Amniotic stem cell (primary cell): Measurements from ENCODE around the gene ARPC1A.
"Not testable (repeated sequence)": the region's sequence is repeated elsewhere in the genome, so short reads cannot be mapped to it uniquely, and the experiment has no call there.

Experiments used
- DNase-seq: peaks from one replicate; lab custom pipeline; 2025; lab: John Stamatoyannopoulos, UW

ARPC1A gene

DNA sequence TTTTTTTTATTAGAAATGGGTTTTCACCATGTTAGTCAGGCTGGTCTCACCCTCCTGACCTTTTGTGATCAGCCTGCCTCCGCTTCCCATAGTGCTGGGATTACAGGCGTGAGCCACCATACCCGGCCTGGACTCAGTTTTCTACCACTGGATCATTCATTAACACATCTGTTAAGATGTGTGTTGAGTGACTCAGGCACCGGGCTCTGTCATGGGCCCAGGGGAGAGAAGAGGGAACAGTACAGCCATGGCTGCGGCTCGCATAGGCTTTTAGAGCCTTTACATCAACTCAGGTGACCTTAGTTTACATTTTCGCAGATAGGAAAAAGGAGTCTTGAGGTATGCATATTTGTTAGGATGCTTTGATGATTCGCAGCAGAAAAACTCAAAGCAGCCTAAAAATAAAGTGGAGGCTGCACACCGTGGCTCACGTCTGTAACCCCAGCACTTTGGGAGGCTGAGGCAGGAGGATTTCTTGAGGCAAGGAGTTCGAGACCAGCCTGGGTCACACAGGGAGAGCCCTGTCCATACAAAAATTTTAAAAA is 45.8 kb downstream of the ARPC1A start:
- DNase-seq = no peak

DNA sequence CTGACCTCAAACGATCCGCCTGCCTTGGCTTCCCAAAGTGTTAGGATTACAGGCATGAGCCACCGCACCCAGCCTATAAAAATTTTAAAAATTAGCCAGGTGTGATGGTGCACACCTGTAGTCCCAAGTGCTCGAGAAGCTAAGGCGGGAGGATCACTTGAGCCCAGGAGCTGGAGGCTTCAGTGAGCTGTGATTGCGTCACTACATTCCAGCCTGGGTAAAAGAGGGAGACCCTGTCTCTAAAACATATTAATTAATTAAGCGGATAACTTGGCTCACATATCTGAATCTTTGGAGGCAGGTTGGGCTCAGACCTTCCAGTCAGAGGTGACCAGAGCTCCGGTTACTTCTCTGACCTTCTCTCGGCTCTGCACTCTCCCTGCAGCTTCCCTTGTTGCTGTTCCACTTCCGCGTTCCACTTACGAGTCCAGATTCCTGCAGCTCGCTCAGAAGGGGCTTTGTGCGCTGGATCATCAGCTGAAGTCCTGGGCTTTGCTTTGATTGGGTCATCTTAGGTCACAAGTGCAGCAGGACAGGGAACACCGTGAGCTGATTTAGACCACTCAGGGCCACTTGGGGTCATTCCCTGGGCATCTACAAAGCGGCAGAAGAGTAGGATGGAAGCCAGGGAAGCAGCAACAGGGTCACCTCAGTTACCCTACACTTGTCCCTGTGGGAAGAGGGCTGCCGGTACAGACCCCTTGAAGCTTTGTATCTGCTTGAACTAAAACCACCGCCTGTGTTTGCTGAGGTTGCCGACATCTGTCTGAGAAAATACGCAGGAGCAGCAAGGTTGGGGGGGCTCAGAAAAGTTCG is 46.8 kb downstream of the ARPC1A start:
- no peak for DNase-seq

GRCh38 chr7:99373091-99374066 is 47.7 kb downstream of the ARPC1A start:
- no peak for DNase-seq

DNA sequence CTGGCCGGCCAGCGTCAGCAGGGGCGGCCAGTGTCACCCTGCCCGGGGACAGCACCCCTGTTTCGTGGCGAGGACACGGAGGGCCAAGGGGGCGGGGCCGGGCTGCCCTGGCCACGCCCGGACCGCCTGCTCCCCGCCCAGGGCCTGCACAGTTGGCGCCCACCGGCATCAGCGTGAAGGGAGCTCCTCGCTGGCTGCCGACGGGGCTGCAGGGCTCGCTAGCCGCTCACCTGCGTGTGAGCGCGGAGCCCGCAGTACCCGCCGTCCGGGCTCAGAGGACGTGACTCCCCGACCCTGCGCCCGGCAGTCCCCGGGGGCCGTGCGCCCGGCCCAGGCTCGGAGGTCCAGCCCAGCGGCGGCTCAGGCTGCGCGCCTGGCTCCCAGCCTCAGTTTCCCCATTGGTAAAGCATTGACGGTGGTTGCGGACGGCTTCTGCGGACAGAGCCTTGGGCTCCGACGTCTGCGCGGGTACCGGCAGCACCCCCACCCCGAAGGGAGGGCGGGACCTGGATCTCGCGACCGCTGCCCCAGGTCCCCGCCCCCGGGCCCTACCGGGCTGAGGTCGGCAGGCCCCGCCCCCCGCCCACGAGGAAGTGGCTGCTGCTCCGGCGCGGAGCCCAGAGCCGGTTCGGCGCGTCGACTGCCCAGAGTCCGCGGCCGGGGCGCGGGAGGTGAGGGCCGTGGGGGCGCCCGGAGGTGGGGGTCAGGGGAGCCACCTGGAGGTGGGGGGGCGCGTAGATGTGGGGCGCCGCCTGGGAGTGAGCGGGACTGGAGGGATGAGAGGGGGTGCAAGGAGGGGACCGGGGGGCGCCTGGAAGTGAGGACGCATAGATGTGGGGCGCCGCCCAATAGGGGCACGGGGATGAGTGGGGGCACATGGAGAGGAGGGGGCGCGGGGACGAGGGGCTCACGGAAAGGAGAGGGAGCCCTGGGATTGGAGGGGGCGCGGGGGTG is 48.7 kb downstream of the ARPC1A start, which contains the start of gene ARPC1B:
ARPC1B (plus strand) TSS at position 620 of the 954 bp plus-strand sequence. CDS start 10,985 bp downstream, outside the sequence.
- peak; percentile 14 for DNase-seq

GRCh38 chr7:99375070-99375807 is 49.5 kb downstream of the ARPC1A start:
- DNase-seq = peak; percentile 16

DNA sequence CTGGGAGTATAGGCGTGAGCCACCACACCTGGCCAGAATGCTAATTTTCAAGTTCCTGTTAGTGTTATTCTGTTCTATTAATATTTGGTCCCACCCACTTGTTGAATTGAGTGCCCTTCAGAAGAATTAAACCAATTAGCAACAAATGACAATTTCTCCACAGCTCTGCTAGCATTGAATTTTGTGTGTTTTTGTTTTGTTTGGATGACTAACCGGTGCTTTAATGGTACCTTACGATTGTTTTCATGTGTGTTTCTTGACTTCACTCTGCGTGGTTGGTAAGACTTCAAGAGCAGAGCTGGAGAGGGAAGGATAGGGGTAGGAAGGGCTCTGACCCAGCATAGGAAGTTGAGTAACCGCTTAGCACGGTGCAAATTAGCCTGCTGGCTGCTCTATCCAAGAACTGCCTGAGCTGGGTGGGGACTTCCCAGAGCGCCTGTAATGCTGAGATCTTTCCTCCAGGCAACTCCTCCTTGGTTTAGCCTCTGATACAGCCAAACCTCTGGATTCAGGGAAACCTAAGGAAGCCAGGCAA is 53.4 kb downstream of the ARPC1A start:
- DNase-seq = peak; percentile 60

DNA sequence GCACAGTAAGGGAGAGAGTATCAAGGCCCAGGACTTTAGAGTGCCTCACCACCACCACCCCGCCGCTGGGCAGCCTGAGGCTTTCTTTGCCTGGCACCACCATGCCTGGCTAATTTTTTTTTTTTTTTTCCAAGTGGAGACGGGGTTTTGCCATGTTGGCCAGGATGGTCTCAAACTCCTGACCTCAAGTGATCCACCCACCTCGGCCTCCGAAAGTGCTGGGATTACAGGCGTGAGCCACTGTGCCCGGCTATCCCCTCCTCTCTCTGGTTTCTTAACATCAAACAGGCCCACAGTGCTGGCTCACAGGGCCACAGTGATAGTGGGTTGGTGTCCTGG is 54.0 kb downstream of the ARPC1A start:
- not testable (repeated sequence) for DNase-seq

GRCh38 chr7:99380032-99380822 is 54.5 kb downstream of the ARPC1A start:
- no peak for DNase-seq

DNA sequence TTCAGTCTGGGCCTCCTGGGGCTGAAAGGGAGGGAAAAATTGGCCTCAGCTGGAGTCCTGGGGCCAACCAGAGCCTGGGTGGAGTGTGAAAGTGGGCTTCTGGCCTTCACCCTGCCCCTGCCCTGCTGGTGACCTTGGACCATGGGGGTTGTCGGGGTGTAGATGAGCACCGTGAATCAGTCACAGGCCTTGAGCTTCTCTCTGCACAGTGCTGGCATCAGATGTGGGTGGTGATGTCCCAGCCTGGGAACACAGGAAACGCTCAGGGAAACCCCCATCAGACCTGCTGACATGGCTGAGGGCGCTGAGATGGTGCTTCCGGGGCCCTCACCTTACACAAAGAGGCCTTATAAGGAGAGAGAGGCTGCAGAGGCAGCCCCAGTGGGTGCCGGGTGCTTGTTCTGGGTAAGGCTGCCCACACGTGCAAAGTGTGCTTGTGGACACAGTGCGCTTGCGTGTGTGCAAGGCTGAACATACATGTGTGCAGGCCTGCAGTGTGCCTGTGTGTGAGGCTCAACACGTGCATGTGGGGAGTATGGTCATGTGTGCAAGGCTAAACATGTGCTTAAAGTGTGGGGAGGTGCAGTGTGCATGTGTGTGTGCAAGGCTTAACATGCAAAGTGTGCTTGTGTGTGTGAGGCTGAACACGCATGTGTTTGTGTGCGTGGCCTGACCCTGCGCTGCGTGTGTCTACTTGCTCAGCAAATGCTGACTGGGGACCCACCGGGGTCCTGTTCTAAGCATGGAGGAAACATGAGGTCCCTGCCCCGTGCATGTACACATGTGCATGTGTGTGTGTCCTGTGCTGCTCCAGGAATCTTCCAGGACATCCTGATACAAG is 55.3 kb downstream of the ARPC1A start:
- DNase-seq = no peak

DNA sequence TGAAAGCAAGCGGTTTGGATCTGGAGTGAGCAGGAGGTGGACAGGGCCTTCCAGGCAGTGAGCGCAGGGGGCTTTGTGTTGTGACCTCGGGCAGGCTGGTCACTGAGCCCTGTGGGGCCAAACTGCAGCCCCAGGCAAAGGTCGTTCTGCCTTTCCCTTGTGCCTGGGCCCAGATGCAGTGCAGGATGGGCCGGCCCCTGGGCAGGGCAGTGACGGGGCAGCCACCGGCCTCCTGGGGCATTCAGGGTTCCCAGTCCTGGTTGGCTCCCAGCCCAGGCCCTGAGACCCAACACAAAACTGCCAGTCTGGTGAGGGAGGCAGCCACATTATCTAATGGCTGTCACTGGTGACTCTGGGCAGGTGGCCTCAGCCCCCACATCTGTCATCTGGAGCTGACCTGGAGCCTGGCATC is 56.0 kb downstream of the ARPC1A start:
- no peak for DNase-seq

- no peak for DNase-seq
These were observed 57.5 kb downstream of the ARPC1A start for GRCh38 chr7:99383203-99383602.

GRCh38 chr7:99383791-99384370 is 58.2 kb downstream of the ARPC1A start:
- DNase-seq = no peak

DNA sequence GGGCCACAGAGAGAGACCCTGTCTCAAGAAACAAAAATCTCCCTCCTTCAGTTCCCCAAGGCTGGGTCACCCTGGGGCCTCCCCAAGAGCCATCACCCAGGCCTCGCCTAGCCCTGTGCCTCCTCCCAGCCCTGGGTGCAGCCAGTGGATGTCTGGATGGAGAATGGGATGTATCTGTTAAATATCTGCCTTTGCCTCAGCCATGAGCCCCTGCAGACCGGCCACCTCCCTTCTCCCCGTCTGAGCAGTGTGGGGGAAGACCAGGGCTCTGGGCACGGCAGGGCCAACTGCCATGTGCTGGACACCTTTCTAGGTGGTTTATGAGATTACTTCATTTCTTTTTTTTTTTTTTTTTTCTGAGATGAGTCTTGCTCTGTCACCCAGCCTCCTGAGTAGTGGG is 58.8 kb downstream of the ARPC1A start:
- no peak for DNase-seq

DNA sequence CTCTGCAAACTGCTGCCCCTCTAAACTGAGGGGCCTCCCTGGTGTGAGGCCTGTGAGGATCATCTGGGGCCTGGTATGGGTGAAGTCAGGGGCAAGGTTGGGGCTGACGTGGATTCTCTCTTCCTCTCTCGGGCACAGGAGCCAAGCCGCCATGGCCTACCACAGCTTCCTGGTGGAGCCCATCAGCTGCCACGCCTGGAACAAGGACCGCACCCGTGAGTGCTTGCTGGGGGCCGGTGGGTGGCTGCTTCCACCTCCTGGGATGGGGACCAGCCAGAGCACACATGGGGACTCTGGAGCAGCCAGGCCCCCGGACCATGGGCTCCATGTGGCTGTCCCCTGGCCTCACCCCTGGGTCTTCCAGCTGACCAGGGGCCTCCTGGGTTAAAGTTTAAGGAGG is 59.9 kb downstream of the ARPC1A start:
- no peak for DNase-seq

DNA sequence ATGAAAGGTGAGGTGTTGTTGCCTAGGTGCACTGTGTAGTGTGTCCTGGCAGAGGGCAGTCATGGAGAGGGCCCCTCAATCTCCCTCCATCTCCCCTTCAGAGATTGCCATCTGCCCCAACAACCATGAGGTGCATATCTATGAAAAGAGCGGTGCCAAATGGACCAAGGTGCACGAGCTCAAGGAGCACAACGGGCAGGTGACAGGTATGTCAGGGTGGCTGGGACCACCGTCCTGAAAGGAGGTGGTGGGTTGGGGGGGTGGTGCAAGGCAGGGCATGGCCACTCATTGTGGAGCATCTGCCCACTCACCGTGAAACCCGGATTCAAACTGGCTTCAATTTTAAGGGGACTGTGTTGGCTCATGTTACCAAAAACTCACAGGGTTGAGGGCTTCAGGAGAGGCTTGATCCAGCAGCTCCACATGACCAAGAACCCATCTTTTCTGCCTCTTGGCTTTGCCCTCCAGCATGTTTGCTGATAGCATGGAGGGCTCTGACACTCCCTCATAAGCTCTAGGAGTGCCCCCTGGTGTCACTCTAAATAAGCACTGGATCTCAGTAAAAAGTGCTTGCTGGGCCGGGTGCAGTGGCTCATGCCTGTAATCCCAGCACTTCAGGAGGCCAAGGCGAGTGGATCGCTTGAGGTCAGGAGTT is 61.0 kb downstream of the ARPC1A start:
- DNase-seq = no peak

DNA sequence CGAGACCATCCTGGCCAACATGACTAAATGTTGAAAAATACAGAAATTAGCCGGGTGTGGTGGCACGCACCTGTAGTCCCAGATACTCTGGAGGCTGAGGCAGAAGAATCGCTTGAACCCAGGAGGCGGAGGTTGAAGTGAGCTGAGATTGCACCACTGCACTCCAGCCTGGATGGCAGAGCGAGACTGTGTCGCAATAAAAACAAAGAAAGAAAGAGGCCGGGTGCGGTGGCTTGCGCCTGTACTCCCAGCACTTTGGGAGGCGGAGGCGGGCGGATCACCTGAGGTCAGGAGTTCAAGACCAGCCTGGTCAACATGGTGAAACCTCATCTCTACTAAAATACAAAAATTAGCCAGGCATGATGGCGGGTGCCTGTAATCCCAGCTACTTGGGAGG is 61.5 kb downstream of the ARPC1A start:
- DNase-seq = not testable (repeated sequence)

GRCh38 chr7:99387912-99388311 is 62.2 kb downstream of the ARPC1A start:
- no peak for DNase-seq

DNA sequence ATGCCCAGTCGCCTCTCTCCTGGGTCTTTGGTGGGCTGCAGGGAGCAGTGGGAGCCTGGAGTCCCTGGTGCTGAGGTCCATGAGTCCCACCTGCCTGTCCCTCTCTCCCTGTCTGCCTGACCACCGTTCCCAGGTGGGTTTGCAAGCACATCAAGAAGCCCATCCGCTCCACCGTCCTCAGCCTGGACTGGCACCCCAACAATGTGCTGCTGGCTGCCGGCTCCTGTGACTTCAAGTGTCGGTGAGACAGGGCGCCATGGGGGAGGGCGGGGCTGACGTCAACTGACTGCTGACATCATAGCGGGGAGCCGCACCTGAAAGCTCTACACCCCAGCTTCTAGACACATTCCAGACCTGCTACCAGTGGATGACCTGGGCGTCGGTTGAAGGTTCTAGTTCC is 64.1 kb downstream of the ARPC1A start:
- DNase-seq = no peak
